HepG2 (cell line): Measurements from ENCODE around the gene KDM6B. TPM values are rescaled to one million over a fixed set of nuclear protein-coding genes. Genes with fewer than 3 reads are reported as not detected.

Experiments used
- AGO1 ChIP-seq: fragments of 200-400 bp; formaldehyde crosslinking; IDR thresholded peaks from 2 replicates; pipeline ENCODE4 v1.6.1; 2017; ENCODE audit warnings: mild to moderate bottlenecking, low read depth, low read length, moderate library complexity; ENCODE audit not compliant: poor library complexity, severe bottlenecking
- ERF ChIP-seq: IDR thresholded peaks from 2 replicates; pipeline ENCODE4 v1.6.1; 2018; ENCODE audit warnings: missing biosample characterization, missing genetic modification reagents
- FOXA3 ChIP-seq: IDR thresholded peaks from 2 replicates; pipeline ENCODE4 v1.6.1; 2016; ENCODE audit warnings: missing genetic modification reagents, missing compliant biosample characterization
- GABPA ChIP-seq, 2 experiments: IDR thresholded peaks; 2 replicates each; pipeline ENCODE4 v1.6.1; 2011 to 2016; ENCODE audit warnings: low read depth in 2 of 2, low read length in 1 of 2, missing biosample characterization in 1 of 2, missing genetic modification characterization in 1 of 2
- RBFOX2 ChIP-seq: fragments of 200-400 bp; formaldehyde crosslinking; IDR thresholded peaks from 2 replicates; pipeline ENCODE4 v1.6.1; 2017; ENCODE audit warnings: low read depth, mild to moderate bottlenecking, low read length
- SNAI1 ChIP-seq: sonication (generic); formaldehyde crosslinking; IDR thresholded peaks from 2 replicates; pipeline ENCODE4 v1.5.0; 2020; ENCODE audit warnings: mild to moderate bottlenecking, missing genetic modification reagents, borderline replicate concordance
- TSC22D2 ChIP-seq: sonication (generic); formaldehyde crosslinking; IDR thresholded peaks from 2 replicates; pipeline ENCODE4 v1.5.1; 2020; ENCODE audit warnings: missing genetic modification reagents, mild to moderate bottlenecking, borderline replicate concordance
- U2AF2 ChIP-seq: fragments of 200-400 bp; formaldehyde crosslinking; IDR thresholded peaks from 2 replicates; pipeline ENCODE4 v1.6.1; 2017; ENCODE audit warnings: low read depth, mild to moderate bottlenecking, low read length
- ZFP1 ChIP-seq: IDR thresholded peaks from 2 replicates; pipeline ENCODE4 v1.6.1; 2016
- ZMYM2 ChIP-seq: sonication (generic); formaldehyde crosslinking; IDR thresholded peaks from 2 replicates; pipeline ENCODE4 v1.8.0; 2022; ENCODE audit warnings: mild to moderate bottlenecking, missing genetic modification reagents
- ZNF432 ChIP-seq: sonication (generic); formaldehyde crosslinking; IDR thresholded peaks from 2 replicates; pipeline ENCODE4 v1.5.0; 2020; ENCODE audit warnings: missing genetic modification reagents, mild to moderate bottlenecking, borderline replicate concordance
- ZNF460 ChIP-seq: sonication (generic); formaldehyde crosslinking; IDR thresholded peaks from 2 replicates; pipeline ENCODE4 v1.5.1; 2020; ENCODE audit warnings: missing genetic modification reagents, mild to moderate bottlenecking, borderline replicate concordance
- ZNF564 ChIP-seq: sonication (generic); formaldehyde crosslinking; IDR thresholded peaks from 2 replicates; pipeline ENCODE4 v1.8.1; 2023; ENCODE audit warnings: mild to moderate bottlenecking, missing genetic modification reagents
- polyA plus RNA-seq, 8 experiments: library from polyadenylated mRNA; depleted of rRNA in 3 of 8; stranded (reverse) in 7 of 8; unstranded in 1 of 8; fragments of >200 nt; fragmentation: Illumina TruSeq in 4 of 8; extraction: Trizol in 4 of 8; gene quantifications; 2 replicates each; pipeline versions ENCODE4 v1.2.1 to v1.2.3, GENCODE V29; 2011 to 2016; ENCODE audit warnings: low read depth in 4 of 8, missing spikeins in 1 of 8, mixed read lengths in 1 of 8; ENCODE audit not compliant: insufficient read depth in 1 of 8
- total RNA-seq, 5 experiments: library from RNA; depleted of rRNA; stranded (reverse); fragments of >200 nt; fragmentation: Illumina TruSeq; extraction: Trizol; gene quantifications; 2 replicates each; pipeline ENCODE4 v1.2.3, GENCODE V29; 2016; ENCODE audit warnings: low read depth in 1 of 5
- TF ChIP-seq, protein P1 (sequence below): sonication (generic); formaldehyde crosslinking; IDR thresholded peaks from 2 replicates; pipeline ENCODE4 v1.4.0; 2020; ENCODE audit warnings: missing genetic modification reagents
- TF ChIP-seq, protein P2 (sequence below): IDR thresholded peaks from 2 replicates; pipeline ENCODE4 v1.6.1; 2016; ENCODE audit warnings: control low read depth
- TF ChIP-seq, protein P3 (sequence below): sonication (generic); formaldehyde crosslinking; IDR thresholded peaks from 2 replicates; pipeline ENCODE4 v1.4.0; 2020; ENCODE audit warnings: missing genetic modification reagents
- TF ChIP-seq, protein P4 (sequence below): sonication (generic); formaldehyde crosslinking; IDR thresholded peaks from 2 replicates; pipeline ENCODE4 v1.8.0; 2022; ENCODE audit warnings: mild to moderate bottlenecking, missing genetic modification reagents; ENCODE audit not compliant: insufficient replicate concordance
- TF ChIP-seq, protein P5 (sequence below): sonication (generic); formaldehyde crosslinking; IDR thresholded peaks from 2 replicates; pipeline ENCODE4 v1.4.0; 2020; ENCODE audit warnings: missing genetic modification reagents, borderline replicate concordance

Gene KDM6B
- total and polyA plus RNA-seq, 2 of the 13 experiments (the other 11 are each of a cell fraction or from before 2014, with no cell fraction given), result 1.3 to 2.1 TPM

DNA sequence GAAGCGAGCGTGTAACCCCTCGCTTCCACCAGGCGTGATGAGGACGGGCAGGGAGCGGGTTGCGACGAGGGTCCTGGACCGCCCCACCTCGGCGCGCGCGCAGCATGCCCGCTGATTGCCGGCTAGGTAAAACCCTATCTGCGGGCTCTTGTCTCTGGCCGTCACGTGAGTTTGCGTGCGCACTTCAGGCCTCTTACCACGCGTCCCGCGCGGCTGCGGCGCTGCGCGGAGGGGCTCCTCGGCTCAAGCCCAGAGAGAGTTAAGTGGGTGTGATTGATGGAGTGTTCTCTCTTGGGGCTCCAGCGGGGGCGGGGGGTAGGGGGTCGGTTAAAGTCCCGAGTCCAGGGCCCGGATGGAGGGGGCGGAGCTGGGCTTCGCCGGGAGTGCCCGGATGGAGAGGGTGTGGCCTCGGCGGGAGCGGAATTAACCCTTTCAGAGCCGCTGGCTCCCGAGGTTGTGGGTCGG is 7.9 kb downstream of the KDM6B start (continued):
- TF ChIP-seq, protein P1, sequence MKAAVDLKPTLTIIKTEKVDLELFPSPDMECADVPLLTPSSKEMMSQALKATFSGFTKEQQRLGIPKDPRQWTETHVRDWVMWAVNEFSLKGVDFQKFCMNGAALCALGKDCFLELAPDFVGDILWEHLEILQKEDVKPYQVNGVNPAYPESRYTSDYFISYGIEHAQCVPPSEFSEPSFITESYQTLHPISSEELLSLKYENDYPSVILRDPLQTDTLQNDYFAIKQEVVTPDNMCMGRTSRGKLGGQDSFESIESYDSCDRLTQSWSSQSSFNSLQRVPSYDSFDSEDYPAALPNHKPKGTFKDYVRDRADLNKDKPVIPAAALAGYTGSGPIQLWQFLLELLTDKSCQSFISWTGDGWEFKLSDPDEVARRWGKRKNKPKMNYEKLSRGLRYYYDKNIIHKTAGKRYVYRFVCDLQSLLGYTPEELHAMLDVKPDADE (CRISPR knock-in tag), result no peak
- TF ChIP-seq FOXA3 (CRISPR knock-in tag), result no peak; the same call in 1 of the 2 replicates
- TF ChIP-seq ZNF564, result no peak
- TF ChIP-seq SNAI1 (CRISPR knock-in tag), result no peak
- TF ChIP-seq ZMYM2, result no peak
- TF ChIP-seq, protein P2, sequence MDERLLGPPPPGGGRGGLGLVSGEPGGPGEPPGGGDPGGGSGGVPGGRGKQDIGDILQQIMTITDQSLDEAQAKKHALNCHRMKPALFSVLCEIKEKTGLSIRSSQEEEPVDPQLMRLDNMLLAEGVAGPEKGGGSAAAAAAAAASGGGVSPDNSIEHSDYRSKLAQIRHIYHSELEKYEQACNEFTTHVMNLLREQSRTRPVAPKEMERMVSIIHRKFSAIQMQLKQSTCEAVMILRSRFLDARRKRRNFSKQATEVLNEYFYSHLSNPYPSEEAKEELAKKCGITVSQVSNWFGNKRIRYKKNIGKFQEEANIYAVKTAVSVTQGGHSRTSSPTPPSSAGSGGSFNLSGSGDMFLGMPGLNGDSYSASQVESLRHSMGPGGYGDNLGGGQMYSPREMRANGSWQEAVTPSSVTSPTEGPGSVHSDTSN (CRISPR knock-in tag), result no peak
- no peak for TF ChIP-seq TSC22D2 (CRISPR knock-in tag)
- TF ChIP-seq, protein P3, sequence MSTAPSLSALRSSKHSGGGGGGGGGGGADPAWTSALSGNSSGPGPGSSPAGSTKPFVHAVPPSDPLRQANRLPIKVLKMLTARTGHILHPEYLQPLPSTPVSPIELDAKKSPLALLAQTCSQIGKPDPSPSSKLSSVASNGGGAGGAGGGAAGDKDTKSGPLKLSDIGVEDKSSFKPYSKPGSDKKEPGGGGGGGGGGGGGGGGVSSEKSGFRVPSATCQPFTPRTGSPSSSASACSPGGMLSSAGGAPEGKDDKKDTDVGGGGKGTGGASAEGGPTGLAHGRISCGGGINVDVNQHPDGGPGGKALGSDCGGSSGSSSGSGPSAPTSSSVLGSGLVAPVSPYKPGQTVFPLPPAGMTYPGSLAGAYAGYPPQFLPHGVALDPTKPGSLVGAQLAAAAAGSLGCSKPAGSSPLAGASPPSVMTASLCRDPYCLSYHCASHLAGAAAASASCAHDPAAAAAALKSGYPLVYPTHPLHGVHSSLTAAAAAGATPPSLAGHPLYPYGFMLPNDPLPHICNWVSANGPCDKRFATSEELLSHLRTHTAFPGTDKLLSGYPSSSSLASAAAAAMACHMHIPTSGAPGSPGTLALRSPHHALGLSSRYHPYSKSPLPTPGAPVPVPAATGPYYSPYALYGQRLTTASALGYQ (CRISPR knock-in tag), result peak; percentile 21; the same call in 1 of the 2 replicates
- TF ChIP-seq ZNF432 (CRISPR knock-in tag), result no peak
- TF ChIP-seq AGO1, result peak; percentile 71
- TF ChIP-seq RBFOX2, result peak; percentile 95
- no peak for TF ChIP-seq ERF (CRISPR knock-in tag)
- TF ChIP-seq ZNF460 (CRISPR knock-in tag), result no peak
- no peak for TF ChIP-seq U2AF2
- TF ChIP-seq, protein P4, sequence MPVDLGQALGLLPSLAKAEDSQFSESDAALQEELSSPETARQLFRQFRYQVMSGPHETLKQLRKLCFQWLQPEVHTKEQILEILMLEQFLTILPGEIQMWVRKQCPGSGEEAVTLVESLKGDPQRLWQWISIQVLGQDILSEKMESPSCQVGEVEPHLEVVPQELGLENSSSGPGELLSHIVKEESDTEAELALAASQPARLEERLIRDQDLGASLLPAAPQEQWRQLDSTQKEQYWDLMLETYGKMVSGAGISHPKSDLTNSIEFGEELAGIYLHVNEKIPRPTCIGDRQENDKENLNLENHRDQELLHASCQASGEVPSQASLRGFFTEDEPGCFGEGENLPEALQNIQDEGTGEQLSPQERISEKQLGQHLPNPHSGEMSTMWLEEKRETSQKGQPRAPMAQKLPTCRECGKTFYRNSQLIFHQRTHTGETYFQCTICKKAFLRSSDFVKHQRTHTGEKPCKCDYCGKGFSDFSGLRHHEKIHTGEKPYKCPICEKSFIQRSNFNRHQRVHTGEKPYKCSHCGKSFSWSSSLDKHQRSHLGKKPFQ (CRISPR knock-in tag), result peak; percentile 85
- no peak for TF ChIP-seq GABPA (IDR thresholded peaks at IDR 0.05; ENCODE audit: low read depth, low read length)
- TF ChIP-seq GABPA (CRISPR knock-in tag; IDR thresholded peaks at IDR 0.05; ENCODE audit: low read depth), result 0 out of 2 replicates have a peak, but pooled peaks have one; percentile 50
- TF ChIP-seq, protein P5, sequence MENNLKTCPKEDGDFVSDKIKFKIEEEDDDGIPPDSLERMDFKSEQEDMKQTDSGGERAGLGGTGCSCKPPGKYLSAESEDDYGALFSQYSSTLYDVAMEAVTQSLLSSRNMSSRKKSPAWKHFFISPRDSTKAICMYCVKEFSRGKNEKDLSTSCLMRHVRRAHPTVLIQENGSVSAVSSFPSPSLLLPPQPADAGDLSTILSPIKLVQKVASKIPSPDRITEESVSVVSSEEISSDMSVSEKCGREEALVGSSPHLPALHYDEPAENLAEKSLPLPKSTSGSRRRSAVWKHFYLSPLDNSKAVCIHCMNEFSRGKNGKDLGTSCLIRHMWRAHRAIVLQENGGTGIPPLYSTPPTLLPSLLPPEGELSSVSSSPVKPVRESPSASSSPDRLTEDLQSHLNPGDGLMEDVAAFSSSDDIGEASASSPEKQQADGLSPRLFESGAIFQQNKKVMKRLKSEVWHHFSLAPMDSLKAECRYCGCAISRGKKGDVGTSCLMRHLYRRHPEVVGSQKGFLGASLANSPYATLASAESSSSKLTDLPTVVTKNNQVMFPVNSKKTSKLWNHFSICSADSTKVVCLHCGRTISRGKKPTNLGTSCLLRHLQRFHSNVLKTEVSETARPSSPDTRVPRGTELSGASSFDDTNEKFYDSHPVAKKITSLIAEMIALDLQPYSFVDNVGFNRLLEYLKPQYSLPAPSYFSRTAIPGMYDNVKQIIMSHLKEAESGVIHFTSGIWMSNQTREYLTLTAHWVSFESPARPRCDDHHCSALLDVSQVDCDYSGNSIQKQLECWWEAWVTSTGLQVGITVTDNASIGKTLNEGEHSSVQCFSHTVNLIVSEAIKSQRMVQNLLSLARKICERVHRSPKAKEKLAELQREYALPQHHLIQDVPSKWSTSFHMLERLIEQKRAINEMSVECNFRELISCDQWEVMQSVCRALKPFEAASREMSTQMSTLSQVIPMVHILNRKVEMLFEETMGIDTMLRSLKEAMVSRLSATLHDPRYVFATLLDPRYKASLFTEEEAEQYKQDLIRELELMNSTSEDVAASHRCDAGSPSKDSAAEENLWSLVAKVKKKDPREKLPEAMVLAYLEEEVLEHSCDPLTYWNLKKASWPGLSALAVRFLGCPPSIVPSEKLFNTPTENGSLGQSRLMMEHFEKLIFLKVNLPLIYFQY (CRISPR knock-in tag), result peak; percentile 64; the same call in 1 of the 2 replicates
- TF ChIP-seq ZFP1, result no peak
